Adrenal gland (tissue), 12 donors: Measurements from ENCODE around the gene BARHL2. TPM values are rescaled to one million over a fixed set of nuclear protein-coding genes. Genes with fewer than 3 reads are reported as not detected.
A peak's percentile ranks its signal among the peaks of the same experiment; 100 is the strongest.

Source experiments
- DNase-seq, 7 donors: peaks; one replicate each; pipeline ENCODE4 v3.0.0-alpha.2; 2019 to 2020
- H3K27ac ChIP-seq, 5 donors: fragments of 200-600 bp; sonication (generic) in 4 of 5; 1 replicate in 3 of 5; 2 replicates in 2 of 5; pipeline versions ENCODE4 v1.5.1 to v1.8.0; 2016 to 2020; ENCODE audit warnings: mild to moderate bottlenecking in 1 of 5
- H3K27me3 ChIP-seq: fragments of 200-600 bp; 2 replicates; pipeline ENCODE4 v1.8.0; 2021
- H3K36me3 ChIP-seq, 2 donors: fragments of 200-600 bp; replicated peaks in 1 of 2; 1 replicate in 1 of 2; 2 replicates in 1 of 2; pipeline versions ENCODE4 v1.5.1 to v1.8.0; 2018 to 2022
- H3K4me1 ChIP-seq, 2 donors: fragments of 200-600 bp; replicated peaks in 1 of 2; 1 replicate in 1 of 2; 2 replicates in 1 of 2; pipeline versions ENCODE4 v1.5.1 to v1.8.0; 2018 to 2021
- H3K4me3 ChIP-seq, 4 donors: fragments of 200-600 bp; sonication (generic) in 3 of 4; one replicate each; pipeline ENCODE4 v1.5.1; 2016 to 2018
- H3K9me3 ChIP-seq, 3 donors: fragments of 200-600 bp; sonication (generic) in 1 of 3; replicated peaks in 1 of 3; 1 replicate in 2 of 3; 2 replicates in 1 of 3; pipeline versions ENCODE4 v1.5.1 to v1.8.0; 2016 to 2021
- POLR2A ChIP-seq, 2 donors: fragments of 450-650 bp; IDR thresholded peaks; one replicate each; pipeline ENCODE4 v1.6.1; 2017; ENCODE audit warnings: antibody characterized with exemption in 2 of 2, mild to moderate bottlenecking in 2 of 2, moderate library complexity in 1 of 2
- WGBS, 4 donors: extraction: QIAGEN DNeasy Blood & Tissue Kit in 2 of 4; methylation state at CpG; one replicate each; pipeline versions ENCODE4 v1.1.5 to v1.1.7; 2013 to 2017; 5-methylcytosine and 5-hydroxymethylcytosine counted together
- intact Hi-C, 2 donors: fragments of 100-400 bp; cut with DNase I; formaldehyde crosslinking; loops; one replicate each; pipeline versions ENCODE4 v1.14.1 to v1.15.0; 2022 to 2023
- polyA plus RNA-seq, 3 donors: library from polyadenylated mRNA; stranded (reverse); fragments of 200-250 nt in 2 of 3; fragments of 350-450 nt in 1 of 3; fragmentation: Illumina TruSeq in 1 of 3; extraction: RNeasy Lipid Tissue Mini Kit (QIAGEN cat#74804) in 1 of 3; gene quantifications; one replicate each; pipeline ENCODE4 v1.2.3, GENCODE V29; 2013 to 2014
- total RNA-seq, 9 donors: library from RNA; depleted of rRNA in 4 of 9; stranded (reverse); fragments of >200 nt in 4 of 9; fragments of 120-200 nt in 1 of 9; fragmentation: NEBNext Ultra II Directional in 1 of 9; extraction: Animal tissue kit (Norgen Biotek cat#: 25700) in 1 of 9; gene quantifications; one replicate each; pipeline versions ENCODE4 v1.1.0 to v1.2.4, GENCODE V29; 2013 to 2023
- TF ChIP-seq, protein P1 (sequence below), 6 experiments: fragments of 450-650 bp in 4 of 6; fragments of 200-600 bp in 2 of 6; sonication (generic) in 1 of 6; IDR thresholded peaks; 1 replicate in 5 of 6; 2 replicates in 1 of 6; pipeline versions ENCODE4 v1.5.1 to v1.8.0; 2016 to 2021; ENCODE audit warnings: antibody characterized with exemption in 6 of 6, mild to moderate bottlenecking in 2 of 6, moderate library complexity in 1 of 6
- donor health status: healthy with polysubstance abuse.
- donor health status: Bipolar disorder and iron deficiency.
- donor health status: DM: yes; HTN: yes; CAD: no.
- donor health status: DM: no; HTN: no; CAD: no.
- donor health status: DM: no; HTN: no; CAD: no.
- donor health status: DM: yes; HTN: yes; CAD: no.

BARHL2 gene
- total and polyA plus RNA-seq, 12 donors: not detected

DNA sequence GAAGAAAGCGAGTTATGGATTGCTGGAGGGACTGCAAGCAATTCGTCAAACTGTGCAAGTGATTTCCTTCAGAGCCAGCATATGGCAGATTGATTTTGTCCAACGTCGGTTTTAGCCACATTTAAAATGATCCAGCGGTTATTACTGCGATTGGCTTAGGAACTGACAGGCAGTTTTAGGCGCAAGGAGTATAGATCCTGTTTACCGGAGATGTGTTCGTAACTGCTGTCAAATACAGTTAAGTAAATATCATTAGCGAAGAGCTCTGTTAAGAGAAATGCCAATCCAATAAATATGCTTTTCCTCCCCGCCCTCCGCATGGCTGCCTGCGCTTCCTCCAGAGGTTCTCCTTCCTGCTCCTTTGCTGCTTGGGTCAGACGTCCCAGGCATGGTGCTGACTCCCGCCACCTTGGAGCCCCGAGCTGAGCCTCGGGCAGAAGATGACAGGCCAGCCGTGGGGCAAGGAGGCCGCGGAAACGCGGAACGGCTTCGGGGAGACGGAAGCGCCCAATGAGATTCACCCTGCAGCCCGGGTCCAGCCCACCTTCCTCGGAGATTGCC lies 9.4 kb upstream of the BARHL2 start:
- peak overlapping the region in 1 of 4 donors; percentile 48 for H3K4me3 ChIP-seq
- no peak for DNase-seq
- 13 to 25% (median 17%) methylated on average over 13 to 28 of the region's 28 CpGs for WGBS, 4 donors
- H3K36me3 ChIP-seq: no peaks in the 10 kb centered on the region
- H3K27ac ChIP-seq: no peak overlapping the region
- intact Hi-C loops: loop anchor here (10.0 kb wide), 3 partner anchors 118 to 438 kb away; no protein-coding TSS in a partner anchor
- H3K9me3 ChIP-seq: no peaks in the 10 kb centered on the region
- TF ChIP-seq, protein P1, sequence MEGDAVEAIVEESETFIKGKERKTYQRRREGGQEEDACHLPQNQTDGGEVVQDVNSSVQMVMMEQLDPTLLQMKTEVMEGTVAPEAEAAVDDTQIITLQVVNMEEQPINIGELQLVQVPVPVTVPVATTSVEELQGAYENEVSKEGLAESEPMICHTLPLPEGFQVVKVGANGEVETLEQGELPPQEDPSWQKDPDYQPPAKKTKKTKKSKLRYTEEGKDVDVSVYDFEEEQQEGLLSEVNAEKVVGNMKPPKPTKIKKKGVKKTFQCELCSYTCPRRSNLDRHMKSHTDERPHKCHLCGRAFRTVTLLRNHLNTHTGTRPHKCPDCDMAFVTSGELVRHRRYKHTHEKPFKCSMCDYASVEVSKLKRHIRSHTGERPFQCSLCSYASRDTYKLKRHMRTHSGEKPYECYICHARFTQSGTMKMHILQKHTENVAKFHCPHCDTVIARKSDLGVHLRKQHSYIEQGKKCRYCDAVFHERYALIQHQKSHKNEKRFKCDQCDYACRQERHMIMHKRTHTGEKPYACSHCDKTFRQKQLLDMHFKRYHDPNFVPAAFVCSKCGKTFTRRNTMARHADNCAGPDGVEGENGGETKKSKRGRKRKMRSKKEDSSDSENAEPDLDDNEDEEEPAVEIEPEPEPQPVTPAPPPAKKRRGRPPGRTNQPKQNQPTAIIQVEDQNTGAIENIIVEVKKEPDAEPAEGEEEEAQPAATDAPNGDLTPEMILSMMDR (IDR thresholded peaks at IDR 0.05): no peak
- no peak for TF ChIP-seq POLR2A (IDR thresholded peaks at IDR 0.05)
- peaks cover 15 to 20% of the 10 kb centered on the region in 2 donors for H3K4me1 ChIP-seq
- peaks cover 100% of the 10 kb centered on the region for H3K27me3 ChIP-seq

GRCh38 chr1:90725657-90726424 lies 8.7 kb upstream of the BARHL2 start:
- Histone ChIP-seq H3K9me3 (no peaks in the 10 kb centered on the region), H3K36me3 (no peaks in the 10 kb centered on the region), H3K4me1 (peaks cover 15 to 20% of the 10 kb centered on the region in 2 donors), H3K27me3 (peaks cover 100% of the 10 kb centered on the region), H3K4me3 (peak overlapping the region in 1 of 4 donors; percentile 48), H3K27ac (no peak overlapping the region)
- TF ChIP-seq, protein P1 (IDR thresholded peaks at IDR 0.05): no peak
- TF ChIP-seq POLR2A (IDR thresholded peaks at IDR 0.05): no peak
- WGBS, 4 donors: 5 to 14% (median 7%) methylated on average over 26 to 44 of the region's 44 CpGs
- no peak for DNase-seq
- intact Hi-C loops: loop anchor here (10.0 kb wide), 3 partner anchors 119 to 439 kb away; no protein-coding TSS in a partner anchor

DNA sequence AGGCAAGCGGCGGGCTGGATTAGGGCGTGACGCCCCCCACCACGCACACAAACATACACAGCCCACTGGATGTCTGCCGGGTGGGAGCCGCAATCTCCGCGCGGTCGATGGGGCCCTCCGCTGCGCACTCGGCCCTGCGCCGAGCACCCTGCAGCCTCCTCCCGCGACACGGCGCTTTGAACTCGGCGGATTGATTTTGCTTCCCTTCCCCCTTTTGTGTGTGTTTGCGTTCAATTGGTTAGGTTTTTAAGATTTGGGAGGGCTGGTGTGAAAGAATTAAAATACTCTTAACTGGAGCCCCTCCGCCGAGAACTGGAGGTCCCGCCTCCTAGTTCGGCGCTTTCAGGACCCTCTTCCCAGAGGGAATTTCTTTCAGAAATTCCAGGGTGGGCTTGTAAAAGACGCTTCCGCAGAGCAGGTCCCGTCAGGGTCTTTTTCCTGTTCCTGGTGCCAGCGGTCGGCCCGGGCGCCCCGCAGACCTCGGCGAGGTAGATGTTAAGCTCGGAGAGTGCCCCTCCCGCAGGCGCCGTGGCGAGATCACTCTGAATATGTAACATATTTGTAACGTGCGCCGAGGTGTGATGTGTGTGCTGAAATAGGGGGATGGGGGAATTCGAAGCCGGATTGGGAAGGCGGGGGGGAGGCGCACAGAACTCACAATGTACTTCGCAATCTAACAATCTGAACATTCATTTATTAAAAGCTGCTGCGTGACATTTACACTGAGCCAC lies 8.0 kb upstream of the BARHL2 start:
- WGBS, 4 donors: 6 to 8% (median 7%) methylated on average over 32 to 52 of the region's 52 CpGs
- TF ChIP-seq POLR2A (IDR thresholded peaks at IDR 0.05): no peak
- TF ChIP-seq, protein P1 (IDR thresholded peaks at IDR 0.05): no peak
- Histone ChIP-seq H3K36me3 (no peaks in the 10 kb centered on the region), H3K4me1 (peaks cover 15 to 20% of the 10 kb centered on the region in 2 donors), H3K27ac (no peak overlapping the region), H3K27me3 (peaks cover 100% of the 10 kb centered on the region), H3K9me3 (no peaks in the 10 kb centered on the region), H3K4me3 (peak overlapping the region in 1 of 4 donors; percentile 48)
- intact Hi-C loops: loop anchor here (10.0 kb wide), 3 partner anchors 120 to 440 kb away; no protein-coding TSS in a partner anchor
- DNase-seq: no peak

GRCh38 chr1:90724361-90724760 lies 7.3 kb upstream of the BARHL2 start:
- peak overlapping the region in 1 of 4 donors; percentile 48 for H3K4me3 ChIP-seq
- intact Hi-C loops: loop anchor here (10.0 kb wide), 3 partner anchors 120 to 440 kb away; no protein-coding TSS in a partner anchor
- DNase-seq: no peak
- H3K4me1 ChIP-seq: peaks cover 15 to 20% of the 10 kb centered on the region in 2 donors
- no peaks in the 10 kb centered on the region for H3K9me3 ChIP-seq
- no peaks in the 10 kb centered on the region for H3K36me3 ChIP-seq
- H3K27me3 ChIP-seq: peaks cover 100% of the 10 kb centered on the region
- 9 to 10% (median 9%) methylated on average over 12 to 19 of the region's 19 CpGs for WGBS, 4 donors
- no peak overlapping the region for H3K27ac ChIP-seq
- TF ChIP-seq, protein P1 (IDR thresholded peaks at IDR 0.05): no peak
- TF ChIP-seq POLR2A (IDR thresholded peaks at IDR 0.05): no peak
